HG03469 (cell line): ENCODE results near the gene RHOJ.
"Not testable (repeated sequence)": the region's sequence is repeated elsewhere in the genome, so short reads cannot be mapped to it uniquely, and the experiment has no call there.

Experiments
- ATAC-seq: cut with Tn5 transposase; IDR thresholded peaks from one replicate; pipeline ENCODE4 v1.9.1; 2021; ENCODE audit warnings: mild to moderate bottlenecking, moderate library complexity, moderate number of reproducible peaks; ENCODE audit not compliant: unreplicated experiment

The RHOJ gene

GRCh38 chr14:63204407-63205043, at the start of gene RHOJ:
Gene RHOJ (plus strand): TSS chr14:63204443. CDS start chr14:63204870, 427 bp downstream.
- no peak for ATAC-seq

- no peak for ATAC-seq
These were observed 48.6 kb upstream of the RHOJ start for GRCh38 chr14:63155511-63156185.

GRCh38 chr14:63157195-63157594, 47.0 kb upstream of the RHOJ start:
- no peak for ATAC-seq

DNA sequence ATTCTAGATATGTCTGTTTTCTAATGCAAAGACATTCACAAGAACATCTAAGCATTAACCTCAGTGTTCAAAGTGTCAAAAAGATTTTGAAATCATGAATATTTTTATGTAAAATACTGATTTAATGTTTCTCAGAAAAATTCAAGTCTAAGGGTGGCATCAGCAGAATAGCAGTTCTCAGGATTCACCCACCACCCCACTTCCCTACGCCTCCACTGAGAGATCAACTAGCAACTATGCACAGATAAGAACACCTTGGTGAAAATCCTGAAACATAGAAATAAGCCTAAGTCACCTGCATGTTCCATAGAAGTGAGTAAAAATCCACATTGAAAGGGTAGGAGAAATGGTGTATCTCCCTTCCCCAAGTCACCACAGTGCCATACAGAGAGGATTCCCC, 40.9 kb upstream of the RHOJ start:
- no peak for ATAC-seq

DNA sequence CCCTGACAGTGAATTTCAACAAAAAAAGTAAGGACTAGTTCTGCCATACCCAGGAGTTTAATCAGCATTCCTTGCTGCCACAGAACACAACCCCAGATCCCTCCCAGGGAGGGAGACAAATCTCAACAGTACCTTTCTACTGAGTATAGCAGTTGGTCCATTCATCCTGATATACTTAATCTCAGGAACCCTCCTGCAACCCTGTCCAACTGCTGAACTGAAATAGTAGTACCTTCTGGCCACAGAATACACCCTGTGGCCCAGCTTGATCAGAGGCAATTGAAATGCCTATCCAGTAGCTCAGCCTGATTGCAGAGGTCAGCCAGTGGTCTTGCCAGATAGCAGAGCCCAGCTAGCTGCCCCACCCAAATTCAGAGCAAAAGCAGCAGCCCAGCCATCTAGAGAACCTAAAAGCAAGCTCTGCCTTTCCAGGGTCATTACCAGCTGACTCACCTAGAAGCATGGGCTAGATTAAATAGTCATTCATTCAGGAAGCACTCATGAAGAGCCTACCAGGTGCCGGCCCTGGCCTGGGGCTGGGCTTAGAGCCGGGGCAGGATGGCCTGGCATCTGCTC, 40.0 kb upstream of the RHOJ start:
- ATAC-seq, result no peak

- not testable (repeated sequence) for ATAC-seq
These were observed 39.0 kb upstream of the RHOJ start for GRCh38 chr14:63165267-63165666.

DNA sequence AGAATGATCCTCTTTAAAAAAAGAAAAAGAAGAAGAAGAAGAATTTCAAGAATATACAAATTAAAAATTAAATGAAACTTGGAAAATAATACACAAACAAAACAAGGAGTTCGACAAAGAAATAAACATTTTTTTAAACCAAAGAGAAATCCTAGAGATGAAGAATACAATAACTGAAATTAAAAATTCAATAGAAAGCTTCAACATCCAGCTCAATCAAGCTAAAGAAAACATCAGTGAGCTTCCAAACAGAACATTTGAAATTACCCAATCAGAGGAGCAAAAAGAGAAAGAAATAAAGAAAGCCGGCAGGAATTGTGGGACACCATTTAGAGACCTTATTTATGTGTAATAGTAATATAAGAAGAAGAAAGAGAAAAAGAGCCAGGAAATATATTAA, 37.2 kb upstream of the RHOJ start:
- no peak for ATAC-seq

- ATAC-seq, result no peak
These were observed 29.5 kb upstream of the RHOJ start for GRCh38 chr14:63174760-63175191.

DNA sequence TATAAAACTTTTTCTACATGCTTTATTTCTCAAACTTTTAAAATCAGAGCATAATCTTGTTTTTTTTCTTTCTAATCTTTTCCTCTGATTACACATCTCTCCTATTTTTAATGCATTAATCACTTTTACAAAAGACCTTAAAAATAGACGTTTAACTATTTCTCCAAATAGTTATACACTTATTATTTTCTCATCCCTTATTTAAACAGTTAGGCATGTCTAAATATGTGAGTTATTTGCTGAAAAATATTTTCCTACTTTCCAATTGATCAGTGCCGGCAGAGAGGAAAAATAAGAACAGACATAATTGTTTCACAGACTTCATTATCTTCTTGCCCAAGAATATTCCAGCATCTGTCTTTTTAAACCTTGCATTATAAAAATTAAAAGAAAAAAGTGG, 28.7 kb upstream of the RHOJ start:
- no peak for ATAC-seq

DNA sequence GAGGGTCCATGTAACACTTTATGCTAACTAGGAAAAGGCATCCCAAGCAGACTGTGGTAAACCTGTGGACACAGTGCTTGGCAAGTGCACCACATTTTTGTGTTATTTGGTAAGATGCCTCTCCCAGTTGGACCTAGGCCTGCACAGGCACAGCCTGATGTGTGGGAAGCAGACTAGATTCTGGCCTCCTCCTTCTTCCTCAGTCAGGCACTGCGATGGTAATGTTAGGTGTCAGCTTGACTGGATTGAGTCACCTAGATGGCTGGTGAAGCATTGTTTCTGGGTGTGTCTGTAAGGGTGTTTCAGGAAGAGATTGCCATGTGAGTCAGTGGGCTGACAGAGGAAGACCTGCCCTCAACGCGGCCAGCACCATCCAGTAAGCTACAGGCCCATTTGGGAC, 25.3 kb upstream of the RHOJ start:
- no peak for ATAC-seq

DNA sequence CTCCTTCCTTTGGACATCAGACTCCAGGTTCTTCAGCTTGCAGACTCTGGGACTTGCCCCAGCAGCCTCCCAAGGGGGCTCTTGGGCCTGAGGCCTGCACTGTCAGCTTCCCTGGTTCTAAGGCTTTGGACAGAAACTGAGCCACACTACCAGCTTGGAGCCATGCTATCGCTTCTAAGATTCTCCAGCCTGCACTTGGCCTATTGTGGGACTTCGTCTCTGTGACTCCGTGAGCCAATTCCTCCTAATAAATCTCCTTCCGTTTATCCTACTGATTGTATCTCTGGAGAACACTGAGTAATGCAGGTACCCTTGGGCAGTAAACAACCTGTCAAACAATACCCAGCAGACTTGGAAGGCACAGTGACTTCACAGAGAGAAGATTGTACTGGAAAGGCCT, 24.9 kb upstream of the RHOJ start:
- ATAC-seq, result no peak

DNA sequence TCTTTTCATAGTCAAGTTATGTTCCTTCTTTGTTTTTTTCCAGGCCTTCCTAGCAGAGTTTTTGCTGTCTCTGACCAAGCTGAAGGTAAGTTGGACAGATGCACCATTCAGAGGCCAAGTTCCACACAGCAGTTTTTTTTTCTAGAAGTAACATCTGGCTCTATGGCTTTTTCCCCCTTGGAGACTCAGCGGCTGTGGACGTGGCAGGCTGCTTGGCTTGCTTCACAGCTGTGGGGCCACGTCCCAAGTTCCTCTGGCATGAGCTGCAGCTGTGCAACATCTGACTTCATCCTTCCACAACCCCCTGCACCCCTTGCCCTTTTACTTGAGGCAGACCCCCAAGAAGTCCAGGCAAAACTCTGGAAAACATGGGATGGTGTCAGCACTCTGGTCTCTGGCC, 24.2 kb upstream of the RHOJ start:
- no peak for ATAC-seq

- ATAC-seq, result no peak
These were observed 21.3 kb upstream of the RHOJ start for GRCh38 chr14:63182968-63183367.

GRCh38 chr14:63186453-63186852, 17.8 kb upstream of the RHOJ start:
- no peak for ATAC-seq

DNA sequence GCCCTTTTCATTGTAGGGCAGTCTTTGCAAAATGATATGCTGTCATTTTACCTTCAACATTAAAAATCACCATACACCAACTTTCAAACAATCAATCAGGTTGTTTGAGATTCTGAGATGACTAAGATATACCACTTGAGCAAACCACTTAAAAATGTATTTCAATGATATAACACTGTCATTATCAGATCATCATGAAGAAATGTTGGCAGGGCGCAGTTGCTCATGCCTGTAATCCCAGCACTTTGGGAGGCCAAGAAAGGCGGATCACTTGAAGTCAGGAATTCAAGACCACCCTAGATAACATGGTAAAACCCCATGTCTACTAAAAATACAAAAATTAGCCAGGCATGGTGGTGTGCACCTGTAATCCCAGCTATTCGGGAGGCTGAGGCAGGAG, 13.0 kb upstream of the RHOJ start:
- ATAC-seq, result no peak

GRCh38 chr14:63192085-63192484, 12.2 kb upstream of the RHOJ start:
- no peak for ATAC-seq

- ATAC-seq, result no peak
These were observed 11.0 kb upstream of the RHOJ start for GRCh38 chr14:63193236-63193635.

DNA sequence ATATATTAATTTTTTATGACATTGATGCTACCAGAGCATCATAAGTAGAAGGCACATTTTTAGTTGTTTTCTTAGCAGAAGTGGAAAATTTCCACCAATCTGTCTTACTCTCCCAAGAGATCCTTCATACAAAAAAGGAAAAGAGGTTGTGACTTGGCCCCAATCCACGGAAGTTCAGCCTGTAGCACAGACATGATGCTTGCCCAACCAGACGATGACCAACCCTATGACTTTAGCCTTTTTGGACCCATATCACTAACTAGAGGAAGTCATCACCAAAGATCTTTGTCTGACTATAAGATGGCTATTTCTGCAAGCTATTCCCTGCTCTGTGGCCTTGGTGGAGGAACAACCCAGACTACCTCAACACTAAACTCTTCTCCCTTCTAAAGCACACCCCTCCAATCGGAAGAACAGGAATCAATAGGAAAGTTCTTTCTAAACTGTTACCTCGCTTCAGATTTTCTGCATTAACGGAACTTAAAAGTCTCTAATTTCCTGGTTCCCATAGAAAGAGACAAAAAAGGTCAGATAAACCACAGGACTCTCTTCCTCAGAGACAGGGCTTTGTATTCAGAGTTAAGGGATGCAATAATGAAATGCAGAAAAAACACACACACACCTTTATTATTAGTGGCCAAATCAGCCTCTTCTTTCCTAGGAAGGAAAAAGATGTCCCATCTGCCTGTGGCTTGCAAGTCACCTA, 4.1 kb upstream of the RHOJ start:
- ATAC-seq, result no peak

DNA sequence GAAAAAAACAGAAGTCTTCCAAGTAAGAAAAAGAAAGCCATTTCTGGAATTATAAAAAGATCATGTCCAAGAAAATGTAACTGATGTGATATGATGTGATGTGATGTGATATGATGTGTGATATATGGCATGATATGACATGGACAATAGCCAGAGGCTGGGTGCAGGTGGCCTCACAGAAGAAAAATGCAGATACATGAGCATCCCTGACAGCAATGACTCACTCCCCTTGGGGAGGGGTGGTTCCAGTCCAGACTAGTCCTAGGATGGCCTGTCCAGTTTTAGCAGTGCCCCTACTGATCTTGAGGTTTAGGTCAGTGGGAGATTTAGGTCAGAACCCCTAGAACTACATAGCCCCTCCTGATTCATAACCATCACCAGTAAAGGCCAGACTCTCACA, 3.5 kb upstream of the RHOJ start:
- ATAC-seq, result no peak

DNA sequence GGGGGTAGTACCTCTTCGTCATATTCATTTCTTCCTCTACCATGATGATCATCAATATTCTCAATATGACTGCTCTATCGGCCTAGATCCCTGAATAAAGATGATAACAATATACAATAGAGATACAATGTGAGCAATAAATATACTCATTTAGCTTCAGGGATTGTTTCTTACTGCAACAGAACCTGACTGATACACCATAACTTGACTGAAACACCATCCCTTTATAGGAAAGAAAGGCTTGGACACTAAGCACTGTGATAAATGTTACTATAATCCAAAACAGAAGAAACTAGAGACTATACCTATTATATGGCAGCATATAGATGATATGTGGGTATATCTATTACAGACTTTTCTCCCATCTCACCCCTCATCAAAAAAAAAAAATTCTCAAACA, 1.2 kb upstream of the RHOJ start:
- ATAC-seq, result no peak

DNA sequence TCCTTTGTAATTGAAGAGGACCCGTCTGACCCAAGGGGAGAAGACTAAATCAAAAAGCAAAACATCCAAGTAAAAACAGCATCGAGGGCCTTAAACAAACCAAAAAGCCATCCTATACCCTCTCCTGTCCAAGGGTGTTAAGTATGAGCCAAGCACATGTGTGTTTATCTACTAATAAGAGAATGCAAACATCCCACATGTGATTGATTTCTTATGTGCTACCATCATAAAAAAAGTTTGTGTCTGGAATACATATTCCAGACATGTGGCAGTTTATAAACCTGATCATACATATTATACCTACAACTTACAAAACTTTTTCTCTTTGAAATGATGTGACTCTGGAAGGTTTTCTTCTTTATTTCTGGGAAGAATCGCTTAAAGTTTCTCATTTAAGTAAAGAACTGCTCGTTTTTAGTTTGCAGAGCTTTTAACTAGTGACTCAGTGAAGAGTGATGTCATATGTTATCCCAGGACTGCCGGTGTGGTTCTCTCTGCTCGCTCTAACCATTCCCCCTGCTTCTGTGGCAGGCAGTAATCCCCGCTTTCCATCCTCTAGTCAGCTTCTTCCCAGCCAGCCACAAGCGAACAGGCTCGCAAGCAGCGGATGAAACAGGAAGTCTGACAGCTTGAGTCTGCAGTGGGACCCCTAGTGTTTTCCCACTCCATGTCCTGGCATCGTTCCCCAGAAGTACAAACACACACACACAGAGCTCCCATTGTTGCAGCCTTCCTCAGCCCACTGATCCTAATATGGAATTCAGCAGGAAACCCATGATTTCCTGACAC, 431 bp upstream of the RHOJ start:
- no peak for ATAC-seq
